DMS153 (cell line): ENCODE data around the gene RYR2.
"Not testable (repeated sequence)": the region's sequence is repeated elsewhere in the genome, so short reads cannot be mapped to it uniquely, and the experiment has no call there.

Experiments
- DNase-seq: peaks from one replicate; lab custom pipeline; 2025; lab: John Stamatoyannopoulos, UW

RYR2 gene

GRCh38 chr1:237146241-237146640, 104.3 kb downstream of the RYR2 start:
- DNase-seq = no peak

GRCh38 chr1:237149857-237150256, 107.9 kb downstream of the RYR2 start:
- no peak for DNase-seq

GRCh38 chr1:237151979-237152378, 110.0 kb downstream of the RYR2 start:
- not testable (repeated sequence) for DNase-seq

- DNase-seq = no peak
These were observed 110.7 kb downstream of the RYR2 start for GRCh38 chr1:237152506-237153335.

- no peak for DNase-seq
These were observed 112.2 kb downstream of the RYR2 start for GRCh38 chr1:237154157-237154556.

GRCh38 chr1:237164406-237165352, 122.7 kb downstream of the RYR2 start:
- no peak for DNase-seq

- no peak for DNase-seq
These were observed 124.1 kb downstream of the RYR2 start for GRCh38 chr1:237166086-237166485.

GRCh38 chr1:237166593-237167101, 124.7 kb downstream of the RYR2 start:
- DNase-seq = no peak

GRCh38 chr1:237170149-237170548, 128.2 kb downstream of the RYR2 start:
- no peak for DNase-seq

GRCh38 chr1:237171454-237172117, 129.6 kb downstream of the RYR2 start:
- no peak for DNase-seq

GRCh38 chr1:237172118-237172485, 130.1 kb downstream of the RYR2 start:
- DNase-seq = no peak

- DNase-seq = no peak
These were observed 137.5 kb downstream of the RYR2 start for GRCh38 chr1:237179503-237179902.

- DNase-seq = no peak
These were observed 138.3 kb downstream of the RYR2 start for GRCh38 chr1:237180256-237180655.

- DNase-seq = no peak
These were observed 139.8 kb downstream of the RYR2 start for GRCh38 chr1:237181743-237182317.

- DNase-seq = no peak
These were observed 142.1 kb downstream of the RYR2 start for GRCh38 chr1:237183963-237184540.

- no peak for DNase-seq
These were observed 144.7 kb downstream of the RYR2 start for GRCh38 chr1:237186675-237187074.

GRCh38 chr1:237187842-237188241, 145.9 kb downstream of the RYR2 start:
- DNase-seq = no peak

- DNase-seq = no peak
These were observed 149.4 kb downstream of the RYR2 start for GRCh38 chr1:237191403-237191802.

- no peak for DNase-seq
These were observed 155.8 kb downstream of the RYR2 start for GRCh38 chr1:237197470-237198425.

GRCh38 chr1:237199026-237199425, 157.0 kb downstream of the RYR2 start:
- no peak for DNase-seq
